ENCODE measurements around the gene EML4.

EML4 gene

DNA sequence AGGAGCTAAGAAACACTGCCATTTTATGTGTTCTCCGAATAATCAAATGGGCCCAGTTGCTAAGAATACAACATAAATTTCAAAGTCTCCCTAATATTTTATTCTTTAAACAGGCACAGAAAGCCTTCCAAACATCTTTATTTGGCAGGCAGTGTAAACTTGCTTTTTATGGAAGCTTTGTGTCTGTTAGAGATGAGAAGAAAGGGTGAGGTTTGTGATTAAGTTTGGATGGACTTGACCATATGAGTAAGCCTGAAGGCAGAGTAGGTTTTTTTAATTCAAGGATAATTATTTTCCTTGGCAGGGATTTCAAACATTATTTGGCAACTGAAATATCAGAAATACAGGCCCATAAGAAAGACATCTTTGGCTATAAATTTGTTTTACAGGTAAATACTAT, 129.0 kb downstream of the EML4 start:
- H3K4me3 ChIP-seq (ENCODE audit: low read depth, low read length) = no peak overlapping the region
- TF ChIP-seq, protein P1, sequence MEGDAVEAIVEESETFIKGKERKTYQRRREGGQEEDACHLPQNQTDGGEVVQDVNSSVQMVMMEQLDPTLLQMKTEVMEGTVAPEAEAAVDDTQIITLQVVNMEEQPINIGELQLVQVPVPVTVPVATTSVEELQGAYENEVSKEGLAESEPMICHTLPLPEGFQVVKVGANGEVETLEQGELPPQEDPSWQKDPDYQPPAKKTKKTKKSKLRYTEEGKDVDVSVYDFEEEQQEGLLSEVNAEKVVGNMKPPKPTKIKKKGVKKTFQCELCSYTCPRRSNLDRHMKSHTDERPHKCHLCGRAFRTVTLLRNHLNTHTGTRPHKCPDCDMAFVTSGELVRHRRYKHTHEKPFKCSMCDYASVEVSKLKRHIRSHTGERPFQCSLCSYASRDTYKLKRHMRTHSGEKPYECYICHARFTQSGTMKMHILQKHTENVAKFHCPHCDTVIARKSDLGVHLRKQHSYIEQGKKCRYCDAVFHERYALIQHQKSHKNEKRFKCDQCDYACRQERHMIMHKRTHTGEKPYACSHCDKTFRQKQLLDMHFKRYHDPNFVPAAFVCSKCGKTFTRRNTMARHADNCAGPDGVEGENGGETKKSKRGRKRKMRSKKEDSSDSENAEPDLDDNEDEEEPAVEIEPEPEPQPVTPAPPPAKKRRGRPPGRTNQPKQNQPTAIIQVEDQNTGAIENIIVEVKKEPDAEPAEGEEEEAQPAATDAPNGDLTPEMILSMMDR (IDR thresholded peaks at IDR 0.05; ENCODE audit: low read depth, low read length, missing control alignments) = no peak
- DNase-seq (ENCODE audit: low read depth) = peak; percentile 26
- in situ Hi-C loops (cut with HindIII; ENCODE audit: low sequenced_read_pairs) = no loop called here

DNA sequence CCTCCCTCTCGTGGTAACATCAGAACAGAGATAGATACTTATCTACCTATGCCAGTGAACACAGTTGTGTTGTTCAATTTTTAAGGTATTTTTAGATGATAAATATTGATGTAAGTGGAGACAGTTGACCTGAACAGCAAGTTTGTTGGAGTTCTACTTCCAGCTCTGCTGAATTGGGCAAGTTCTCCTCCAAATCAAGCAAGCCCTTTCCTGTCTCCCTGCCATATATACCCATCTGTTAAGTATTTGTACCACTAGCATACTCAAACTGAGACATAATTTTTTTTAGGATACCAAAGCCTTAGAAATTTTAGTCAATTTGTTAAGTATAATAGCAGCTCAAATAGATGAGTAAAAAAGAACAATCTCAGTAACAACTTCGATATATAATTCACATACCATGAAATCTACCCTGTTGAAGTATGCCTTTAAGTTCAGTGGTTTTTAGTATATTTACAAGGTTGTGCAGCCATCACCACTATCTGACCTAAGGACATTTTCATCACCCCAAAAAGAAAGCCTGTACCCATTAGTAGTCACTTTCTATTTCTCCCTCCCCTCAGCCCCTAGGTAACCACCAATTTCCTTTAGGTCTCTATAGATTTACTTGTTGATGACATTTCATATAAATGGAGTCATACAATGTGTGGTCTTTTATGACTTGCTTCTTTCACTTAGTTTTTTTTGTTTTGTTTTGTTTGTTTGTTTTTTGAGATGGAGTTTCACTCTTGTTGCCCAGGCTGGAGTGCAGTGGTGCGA, 130.0 kb downstream of the EML4 start:
- DNase-seq (ENCODE audit: low read depth) = no peak
- TF ChIP-seq, protein P1 (IDR thresholded peaks at IDR 0.05; ENCODE audit: low read depth, low read length, missing control alignments) = no peak
- in situ Hi-C loops (cut with HindIII; ENCODE audit: low sequenced_read_pairs) = no loop called here
- H3K4me3 ChIP-seq (ENCODE audit: low read depth, low read length) = no peak overlapping the region

DNA sequence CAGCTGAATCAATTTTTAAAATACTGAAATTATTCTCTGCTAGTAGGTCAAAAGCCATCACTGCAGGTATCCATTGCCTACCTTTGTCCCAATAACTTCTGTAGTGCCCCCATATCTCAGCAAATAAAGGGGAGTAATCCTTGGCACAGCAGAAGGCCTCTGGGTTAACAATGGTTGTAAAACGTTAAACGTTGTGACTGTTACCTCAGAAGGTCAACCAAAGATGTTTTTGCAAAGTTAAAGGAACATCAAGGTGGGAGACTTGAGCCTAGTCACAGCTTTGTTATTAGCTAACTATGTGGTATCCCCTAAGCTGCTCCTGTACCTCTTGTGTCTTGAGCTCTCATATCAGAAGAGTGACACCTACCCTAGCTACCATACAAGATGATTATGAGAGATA, 131.4 kb downstream of the EML4 start:
- TF ChIP-seq, protein P1 (IDR thresholded peaks at IDR 0.05; ENCODE audit: low read depth, low read length, missing control alignments) = no peak
- DNase-seq (ENCODE audit: low read depth) = no peak
- in situ Hi-C loops (cut with HindIII; ENCODE audit: low sequenced_read_pairs) = no loop called here
- H3K4me3 ChIP-seq (ENCODE audit: low read depth, low read length) = no peak overlapping the region

DNA sequence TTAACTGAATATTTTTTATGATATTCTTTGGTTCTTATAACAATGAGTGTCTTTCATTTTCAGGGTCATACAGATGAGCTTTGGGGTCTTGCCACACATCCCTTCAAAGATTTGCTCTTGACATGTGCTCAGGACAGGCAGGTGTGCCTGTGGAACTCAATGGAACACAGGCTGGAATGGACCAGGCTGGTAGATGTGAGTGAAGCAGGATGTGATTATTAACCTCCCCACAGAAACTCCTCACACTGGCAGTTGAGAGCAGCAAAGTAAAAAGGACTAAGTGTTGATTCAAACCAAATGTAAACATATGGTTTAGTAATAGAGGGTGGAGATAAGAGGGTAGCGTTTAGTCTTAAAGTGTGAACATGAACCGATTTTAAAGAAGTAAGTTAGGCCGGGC, 134.1 kb downstream of the EML4 start:
- TF ChIP-seq, protein P1 (IDR thresholded peaks at IDR 0.05; ENCODE audit: low read depth, low read length, missing control alignments) = no peak
- no peak overlapping the region for H3K4me3 ChIP-seq (ENCODE audit: low read depth, low read length)
- in situ Hi-C loops (cut with HindIII; ENCODE audit: low sequenced_read_pairs) = no loop called here
- no peak for DNase-seq (ENCODE audit: low read depth)

DNA sequence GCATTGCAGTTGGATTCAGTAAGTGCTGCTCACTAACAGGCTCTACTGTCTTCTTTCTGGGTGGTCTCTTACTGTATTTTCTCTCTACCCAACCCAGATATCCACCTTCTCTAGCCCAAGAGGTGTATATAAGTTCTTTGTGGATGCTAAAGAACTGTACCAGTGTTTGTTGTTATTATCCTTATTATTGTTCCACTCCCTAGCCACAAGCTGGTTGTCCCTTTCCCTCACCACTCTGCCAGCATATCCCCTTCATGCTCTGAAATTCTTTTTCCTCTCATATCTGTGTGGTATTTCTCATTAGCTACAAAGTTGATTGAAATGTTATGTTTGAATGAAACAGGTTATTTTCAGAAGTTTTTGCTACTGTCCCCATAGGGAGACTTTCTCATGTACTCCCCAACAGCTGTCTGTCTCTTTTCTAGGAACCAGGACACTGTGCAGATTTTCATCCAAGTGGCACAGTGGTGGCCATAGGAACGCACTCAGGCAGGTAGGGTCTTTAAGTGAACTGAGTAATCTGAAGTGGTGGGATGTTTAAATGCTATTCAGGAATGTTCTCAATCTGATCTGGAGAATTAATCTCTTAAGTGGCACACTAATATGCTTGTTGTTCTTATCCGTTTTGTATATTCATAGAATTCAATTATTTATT, 135.0 kb downstream of the EML4 start:
- TF ChIP-seq, protein P1 (IDR thresholded peaks at IDR 0.05; ENCODE audit: low read depth, low read length, missing control alignments) = no peak
- no peak overlapping the region for H3K4me3 ChIP-seq (ENCODE audit: low read depth, low read length)
- in situ Hi-C loops (cut with HindIII; ENCODE audit: low sequenced_read_pairs) = no loop called here
- no peak for DNase-seq (ENCODE audit: low read depth)

DNA sequence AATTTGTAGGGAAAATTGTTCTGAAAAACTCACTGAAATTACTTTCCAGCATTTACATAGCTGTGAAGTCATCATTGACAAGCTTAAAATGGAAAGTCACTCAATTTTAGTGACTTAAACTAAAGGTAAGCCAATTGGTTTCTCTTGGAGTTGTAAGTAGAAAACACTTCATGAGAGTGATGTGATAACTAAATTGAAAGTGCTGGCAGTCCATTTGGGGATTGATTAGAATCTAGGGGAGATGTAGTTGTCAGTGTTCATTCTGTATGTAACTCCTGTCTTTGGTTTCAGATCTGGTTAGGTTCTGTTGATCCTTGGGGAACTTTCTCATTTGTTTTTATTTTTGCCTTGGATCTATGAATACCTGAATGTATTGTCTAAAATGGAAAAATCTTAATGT, 138.0 kb downstream of the EML4 start:
- no peak overlapping the region for H3K4me3 ChIP-seq (ENCODE audit: low read depth, low read length)
- TF ChIP-seq, protein P1 (IDR thresholded peaks at IDR 0.05; ENCODE audit: low read depth, low read length, missing control alignments) = no peak
- in situ Hi-C loops (cut with HindIII; ENCODE audit: low sequenced_read_pairs) = no loop called here
- DNase-seq (ENCODE audit: low read depth) = no peak

All from astrocyte of the cerebellum (primary cell).